ENCODE measurements around the gene APOC4.
"Not testable (repeated sequence)": the region's sequence is repeated elsewhere in the genome, so short reads cannot be mapped to it uniquely, and the experiment has no call there.

Gene APOC4

GRCh38 chr19:44924243-44924725, 17.8 kb upstream of the APOC4 start:
- DNase-seq: no peak

DNA sequence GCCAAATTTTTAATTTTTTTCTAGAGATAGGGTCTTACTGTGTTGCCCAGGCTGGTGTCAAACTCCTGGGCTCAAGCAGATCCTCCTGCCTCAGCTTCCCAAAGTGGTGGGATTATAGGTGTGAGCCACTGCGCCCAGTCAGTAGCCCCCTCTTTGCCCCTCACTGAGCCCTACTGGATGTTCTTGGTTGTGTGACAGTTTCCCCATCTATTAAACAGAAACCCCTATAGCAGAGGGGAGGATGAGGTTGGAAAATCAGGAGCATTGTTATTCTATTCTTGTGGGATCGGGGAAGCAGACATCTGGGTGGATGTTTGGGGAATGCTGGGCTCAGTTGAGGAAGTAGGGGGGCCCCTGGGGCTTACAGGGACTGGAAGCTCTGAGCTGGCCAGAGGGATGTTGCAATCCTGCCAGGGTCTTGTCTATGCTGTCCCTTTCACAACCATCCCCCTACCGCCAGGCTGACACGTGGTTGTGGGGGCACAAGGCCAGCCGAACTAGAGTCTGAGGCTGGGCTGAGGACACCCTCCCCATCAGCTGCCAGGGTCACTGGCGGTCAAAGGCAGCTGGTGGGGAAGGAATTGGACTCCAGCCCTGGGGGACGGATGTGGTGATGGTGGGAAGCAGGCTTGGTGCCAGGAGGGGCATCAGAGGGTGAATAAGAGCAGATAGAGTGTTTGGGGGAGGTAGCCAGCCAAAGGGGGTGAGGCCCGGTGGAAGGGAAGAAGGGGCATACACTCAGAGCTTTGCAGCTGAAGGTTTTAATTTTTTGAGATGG, 16.7 kb upstream of the APOC4 start:
- no peak for DNase-seq

GRCh38 chr19:44926245-44927077, 15.6 kb upstream of the APOC4 start:
- DNase-seq: not testable (repeated sequence)

- no peak for DNase-seq
Observed at GRCh38 chr19:44927746-44928145, 14.3 kb upstream of the APOC4 start.

DNA sequence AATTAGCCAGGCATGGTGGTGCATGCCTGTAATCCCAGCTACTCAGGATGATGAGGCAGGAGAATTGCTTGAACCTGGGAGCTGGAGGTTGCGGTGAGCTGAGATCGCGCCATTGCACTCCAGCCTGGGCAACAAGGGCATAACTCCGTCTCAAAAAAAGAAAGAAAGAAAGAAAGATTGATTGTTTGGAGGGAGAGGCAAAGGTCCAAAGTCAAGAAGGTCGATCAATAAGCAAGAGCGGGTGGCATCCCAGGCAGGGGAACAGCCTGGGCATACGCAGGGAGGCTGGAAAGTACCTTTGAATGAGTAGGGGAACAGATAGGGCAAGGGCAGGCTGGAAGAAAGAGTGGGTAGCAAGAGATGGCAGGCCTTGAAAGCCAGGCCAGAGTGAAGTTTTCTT, 11.9 kb upstream of the APOC4 start:
- no peak for DNase-seq

GRCh38 chr19:44931541-44931940, 10.5 kb upstream of the APOC4 start:
- no peak for DNase-seq

DNA sequence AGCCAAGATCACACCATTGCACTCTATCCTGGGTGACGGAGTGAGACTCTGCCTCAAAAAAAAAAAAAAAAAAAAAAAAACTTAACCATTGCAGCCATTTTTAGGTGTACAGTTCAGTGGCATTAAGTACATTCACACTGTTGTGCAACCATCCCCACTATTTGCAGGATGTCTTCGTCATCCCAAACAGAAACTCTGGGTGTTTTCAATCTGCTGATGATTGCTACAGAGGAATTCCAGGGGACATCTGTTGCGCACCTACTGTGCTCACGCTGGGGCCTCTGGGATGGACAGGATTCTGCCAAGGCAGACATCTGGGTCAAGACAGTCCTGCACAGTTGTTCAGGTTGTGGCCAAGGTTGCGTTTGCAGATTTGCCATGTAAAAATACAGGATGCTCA, 2.4 kb upstream of the APOC4 start:
- no peak for DNase-seq

- no peak for DNase-seq
Observed at GRCh38 chr19:44943801-44944249, 1.8 kb downstream of the APOC4 start.

GRCh38 chr19:44947041-44947581, 5.1 kb downstream of the APOC4 start:
- DNase-seq: no peak

GRCh38 chr19:44948237-44948636, 6.2 kb downstream of the APOC4 start:
- no peak for DNase-seq

GRCh38 chr19:44948763-44949374, 6.8 kb downstream of the APOC4 start:
- DNase-seq: no peak

GRCh38 chr19:44949550-44949949, 7.5 kb downstream of the APOC4 start:
- DNase-seq: no peak

DNA sequence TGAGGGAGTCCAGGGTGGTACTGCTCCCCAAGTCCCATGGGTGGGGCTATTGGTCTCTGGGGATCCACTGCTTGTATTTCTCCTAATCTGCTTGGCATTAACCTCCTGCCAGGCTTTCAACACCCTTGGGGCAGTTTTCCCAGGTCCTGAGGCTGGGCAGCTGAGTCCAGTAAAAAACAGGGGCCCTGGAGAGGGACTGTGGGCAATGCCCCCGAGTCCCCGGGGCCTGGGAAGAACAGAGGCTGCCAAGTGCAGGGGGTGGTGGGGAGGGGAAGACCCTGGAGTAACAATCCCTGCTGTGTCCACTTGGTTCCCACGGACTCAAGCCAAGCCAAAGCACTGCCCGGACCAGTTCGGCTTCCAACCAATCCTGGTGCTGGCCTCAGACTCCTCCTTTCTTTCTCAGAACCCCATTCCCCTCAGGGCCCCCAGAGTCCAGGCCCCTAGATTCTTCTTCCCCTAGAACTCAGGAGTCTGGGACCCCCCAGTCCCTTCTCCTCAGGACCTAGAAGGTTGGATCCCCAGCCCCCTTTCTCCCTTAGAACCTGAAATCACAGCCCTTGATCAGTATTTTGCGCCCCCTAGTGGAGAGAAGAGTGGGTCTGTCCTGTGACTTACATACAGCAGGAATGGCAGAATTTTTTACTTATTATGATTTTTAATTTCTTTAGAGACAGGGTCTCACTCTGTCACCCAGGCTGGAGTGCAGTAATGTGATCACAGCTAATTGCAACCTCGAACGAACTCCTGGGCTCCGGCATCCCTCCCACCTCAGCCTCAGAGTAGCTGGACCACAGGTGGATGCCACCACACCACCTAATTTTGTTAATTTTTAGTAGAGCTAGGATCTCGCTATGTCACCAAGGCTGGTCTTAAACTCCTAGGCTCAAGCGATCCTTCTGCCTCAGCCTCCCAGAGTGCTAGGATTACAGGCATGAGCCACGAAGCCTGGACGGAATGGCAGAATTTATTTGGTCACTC, 9.4 kb downstream of the APOC4 start:
- no peak for DNase-seq

- no peak for DNase-seq
Observed at GRCh38 chr19:44954278-44954648, 12.2 kb downstream of the APOC4 start.

GRCh38 chr19:44954649-44955504, 12.8 kb downstream of the APOC4 start, which contains the start of gene CLPTM1:
Gene CLPTM1, plus strand, starts transcription at chr19:44955380. Its CDS starts 16 bp downstream, at chr19:44955396.
- peak; percentile 80 for DNase-seq

- no peak for DNase-seq
Observed at GRCh38 chr19:44955505-44956439, 13.7 kb downstream of the APOC4 start.

- DNase-seq: no peak
Observed at GRCh38 chr19:44957526-44957925, 15.5 kb downstream of the APOC4 start.

DNA sequence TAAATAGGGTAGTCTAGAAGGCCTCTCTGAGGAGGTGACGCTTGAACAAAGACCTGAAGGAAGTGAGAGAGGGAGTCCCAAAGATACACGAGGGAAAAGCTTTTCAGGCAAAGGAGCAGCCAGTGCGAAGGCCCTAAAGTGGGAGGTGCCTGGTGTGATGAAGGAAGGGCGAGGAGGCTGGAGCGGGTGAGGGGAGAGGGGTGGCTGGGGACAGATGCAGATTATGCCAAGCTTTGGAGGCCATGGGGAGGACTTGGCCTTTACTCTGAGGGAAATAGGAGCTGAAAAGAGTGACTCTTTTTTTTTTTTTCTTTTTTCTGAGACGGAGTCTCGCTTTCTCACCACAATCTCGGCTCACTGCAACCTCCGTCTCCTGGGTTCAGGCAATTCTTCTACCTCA, 16.1 kb downstream of the APOC4 start:
- no peak for DNase-seq

GRCh38 chr19:44959691-44960090, 17.7 kb downstream of the APOC4 start:
- no peak for DNase-seq

Data from GOT3 (cell line).